Measurements from ENCODE around the gene PADI4.

Gene PADI4

DNA sequence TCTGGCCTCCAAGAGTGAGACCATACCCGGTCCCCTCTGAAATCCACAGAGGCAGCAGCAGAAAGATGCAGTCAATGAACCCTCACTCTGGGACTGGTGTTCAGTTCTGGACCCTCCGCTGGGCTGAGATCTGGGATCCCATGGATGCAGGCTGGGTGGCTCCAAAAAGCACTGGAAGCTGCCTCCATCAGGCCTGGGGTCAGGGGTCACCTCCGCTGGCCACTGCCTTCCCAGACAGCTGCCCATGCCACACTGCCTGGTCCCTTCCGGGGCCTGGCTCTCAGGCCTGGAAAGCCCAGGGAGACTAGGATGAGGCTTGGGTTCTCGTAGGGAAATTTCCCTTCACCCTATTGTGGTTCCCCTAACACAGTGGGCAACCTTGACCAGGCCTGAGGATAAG lies 21.4 kb upstream of the PADI4 start:
- no peak for DNase-seq (ENCODE audit: low spot score)

DNA sequence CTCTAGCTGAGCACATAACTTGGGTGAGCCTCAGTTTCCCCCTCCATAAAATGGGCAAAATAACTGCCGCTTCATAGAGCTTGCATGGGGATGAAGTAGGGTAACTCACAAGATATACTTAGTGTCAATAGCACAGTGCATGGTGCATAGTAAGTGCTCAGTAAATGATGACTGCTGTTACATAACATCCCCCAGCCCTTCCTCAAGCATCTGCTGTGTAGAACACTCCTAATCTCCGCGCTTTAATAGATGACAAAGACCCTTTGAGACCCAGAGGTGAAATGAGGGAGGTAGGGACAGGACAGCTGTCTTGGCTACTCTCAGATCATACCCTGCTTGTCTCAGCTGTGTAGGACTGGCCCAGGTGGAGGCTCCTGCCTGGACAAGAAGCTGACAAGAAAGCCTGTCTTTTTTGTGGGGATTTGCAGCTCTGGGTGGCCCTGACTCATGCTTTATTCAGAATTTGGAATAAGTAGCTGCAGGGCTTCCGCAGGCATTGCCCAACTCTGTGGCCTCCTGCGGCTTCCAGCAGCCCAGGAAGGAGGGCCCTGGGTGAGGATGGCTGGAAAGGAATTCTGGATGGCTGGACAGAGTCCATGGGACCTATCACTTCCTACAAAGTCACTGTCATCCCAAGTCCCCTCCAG lies 20.7 kb upstream of the PADI4 start:
- no peak for DNase-seq (ENCODE audit: low spot score)

- DNase-seq (ENCODE audit: low spot score): no peak
These were observed 18.3 kb upstream of the PADI4 start for GRCh38 chr1:17289721-17290120.

- no peak for DNase-seq (ENCODE audit: low spot score)
These were observed 17.4 kb upstream of the PADI4 start for GRCh38 chr1:17290553-17290952.

DNA sequence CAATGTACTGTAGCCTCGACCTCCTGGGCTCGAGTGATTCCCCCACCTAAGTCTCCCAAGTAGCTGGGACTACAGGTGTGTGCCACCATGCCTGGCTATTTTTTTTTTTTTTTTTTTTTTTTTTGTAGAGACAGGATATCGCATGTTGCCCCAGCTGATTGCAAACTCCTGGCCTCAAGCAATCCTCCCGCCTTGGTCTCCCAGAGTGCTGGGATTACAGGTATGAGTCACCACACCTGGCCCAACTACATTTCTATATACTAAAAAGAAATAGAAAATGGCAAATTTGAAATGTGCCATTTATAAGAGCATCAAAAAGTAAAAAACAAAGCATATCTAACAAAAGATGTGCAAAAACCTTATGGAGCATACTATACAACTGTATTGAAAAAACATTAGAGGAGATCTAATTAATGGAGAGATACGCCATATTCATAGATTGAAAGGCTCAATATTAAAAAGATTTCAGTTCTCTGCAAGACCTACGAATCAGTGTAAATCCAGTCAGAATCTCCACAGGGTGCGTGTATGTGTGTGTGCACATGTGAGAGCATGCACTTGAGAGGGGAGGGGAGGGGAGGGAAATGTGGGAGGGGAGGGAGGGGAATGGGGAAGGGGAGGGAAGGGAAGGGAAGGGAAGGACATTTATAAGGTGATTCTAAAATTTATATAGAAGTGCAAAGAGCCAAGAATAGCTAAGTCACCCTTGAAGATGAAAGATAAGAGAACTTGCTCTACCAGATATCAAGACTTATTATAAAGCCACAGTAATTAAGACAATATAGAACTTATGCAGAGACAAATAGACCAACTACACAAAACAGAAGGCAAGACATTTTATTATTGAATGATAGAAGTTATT lies 15.5 kb upstream of the PADI4 start:
- DNase-seq (ENCODE audit: low spot score): no peak

DNA sequence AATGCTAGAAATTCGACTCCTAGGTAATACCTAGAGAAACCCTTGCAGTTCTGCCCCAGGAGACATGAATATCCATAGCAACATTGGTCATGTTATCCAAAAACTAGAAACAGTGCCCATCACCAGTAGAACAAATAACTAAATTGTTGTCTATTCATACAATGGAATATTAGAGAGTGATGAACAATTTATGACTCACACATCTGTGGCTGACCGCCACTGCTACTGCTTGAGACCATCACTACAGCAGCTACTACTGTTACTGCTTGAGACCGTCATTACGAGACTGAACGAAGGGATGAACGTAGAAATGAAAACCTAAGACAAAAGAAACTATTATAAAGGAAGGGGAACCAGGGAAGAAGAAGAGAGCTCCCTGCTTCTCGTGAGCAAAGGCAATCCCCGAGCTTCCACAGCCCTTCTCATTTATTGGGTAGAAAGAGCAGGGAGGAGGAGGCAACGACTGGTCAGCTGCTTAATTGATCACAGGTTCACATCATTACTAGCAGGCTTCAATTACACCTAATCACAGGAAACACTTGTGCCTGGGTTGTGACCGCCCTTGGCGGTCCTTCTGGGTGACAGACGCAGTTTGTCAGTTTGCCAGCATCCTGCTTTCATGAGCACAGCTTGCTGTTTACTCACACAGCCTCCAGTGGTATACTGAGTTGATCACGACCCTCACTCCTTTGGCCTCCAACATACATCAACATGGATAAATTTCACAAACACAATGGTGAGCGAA lies 14.1 kb upstream of the PADI4 start:
- DNase-seq (ENCODE audit: low spot score): no peak

GRCh38 chr1:17295292-17295691 lies 12.7 kb upstream of the PADI4 start:
- DNase-seq (ENCODE audit: low spot score): no peak

- DNase-seq (ENCODE audit: low spot score): no peak
These were observed 11.9 kb upstream of the PADI4 start for GRCh38 chr1:17296086-17296485.

GRCh38 chr1:17297991-17298390 lies 10.0 kb upstream of the PADI4 start:
- DNase-seq (ENCODE audit: low spot score): no peak

GRCh38 chr1:17301767-17302166 lies 6.2 kb upstream of the PADI4 start:
- DNase-seq (ENCODE audit: low spot score): no peak

DNA sequence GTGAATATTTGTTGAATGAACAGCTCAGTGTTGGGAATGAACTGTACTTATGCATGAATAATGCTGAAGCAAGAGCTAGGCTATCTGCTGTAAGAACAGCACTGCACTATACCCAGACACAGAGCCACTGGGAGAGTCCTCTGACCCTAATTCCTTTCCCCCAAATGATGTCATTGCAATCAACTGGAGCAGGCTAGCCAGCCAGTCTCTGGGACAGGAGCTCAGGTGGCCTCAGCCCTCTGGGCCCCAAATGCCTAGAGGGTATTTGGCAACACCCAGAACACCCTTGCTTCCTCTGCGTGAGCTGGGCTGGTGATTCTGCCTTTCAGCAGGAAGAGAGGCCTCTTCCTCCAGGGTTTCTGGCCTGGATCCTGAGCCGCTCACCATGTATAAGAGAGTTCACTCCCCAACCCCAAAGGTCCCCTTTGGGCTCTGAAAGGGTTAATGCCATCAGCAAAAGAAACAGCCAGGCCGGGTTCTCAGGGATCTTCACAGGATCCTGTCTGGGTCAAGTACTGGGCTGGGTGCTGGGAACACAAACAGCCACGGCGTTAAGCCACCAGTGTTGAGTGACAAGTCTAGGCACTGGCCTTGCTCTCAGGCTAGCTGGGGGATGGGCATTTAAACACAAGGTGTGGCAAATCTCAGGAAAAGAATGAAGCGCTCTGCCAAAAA lies 3.7 kb upstream of the PADI4 start:
- DNase-seq (ENCODE audit: low spot score): no peak

- DNase-seq (ENCODE audit: low spot score): no peak
These were observed 3.2 kb upstream of the PADI4 start for GRCh38 chr1:17304826-17305175.

DNA sequence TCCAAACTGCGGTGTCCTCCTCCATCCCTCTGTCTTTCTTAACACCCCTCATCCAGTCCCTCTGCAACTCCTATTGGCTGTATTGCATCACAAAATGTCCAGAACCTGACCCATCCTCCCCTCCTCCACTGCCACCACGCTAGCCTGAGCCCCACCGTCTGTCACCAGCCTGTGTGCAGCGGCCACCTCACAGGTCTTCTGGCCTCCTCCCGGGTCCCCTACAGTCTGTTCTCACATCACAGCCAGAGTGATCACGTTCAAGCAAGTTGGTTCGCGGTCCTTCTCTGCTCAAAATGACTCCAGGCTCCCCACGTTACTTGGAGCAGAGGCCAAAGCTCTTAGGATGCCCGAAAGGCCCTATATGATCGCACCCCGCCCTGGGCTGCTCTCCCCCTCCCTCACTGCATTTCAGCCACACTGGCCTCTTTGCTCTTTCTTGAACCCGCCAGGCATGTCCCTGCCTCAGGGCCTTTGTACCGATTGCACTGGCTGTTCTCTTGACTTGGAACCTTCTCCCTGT lies 2.4 kb upstream of the PADI4 start:
- no peak for DNase-seq (ENCODE audit: low spot score)

- no peak for DNase-seq (ENCODE audit: low spot score)
These were observed 1.6 kb upstream of the PADI4 start for GRCh38 chr1:17306407-17306806.

DNA sequence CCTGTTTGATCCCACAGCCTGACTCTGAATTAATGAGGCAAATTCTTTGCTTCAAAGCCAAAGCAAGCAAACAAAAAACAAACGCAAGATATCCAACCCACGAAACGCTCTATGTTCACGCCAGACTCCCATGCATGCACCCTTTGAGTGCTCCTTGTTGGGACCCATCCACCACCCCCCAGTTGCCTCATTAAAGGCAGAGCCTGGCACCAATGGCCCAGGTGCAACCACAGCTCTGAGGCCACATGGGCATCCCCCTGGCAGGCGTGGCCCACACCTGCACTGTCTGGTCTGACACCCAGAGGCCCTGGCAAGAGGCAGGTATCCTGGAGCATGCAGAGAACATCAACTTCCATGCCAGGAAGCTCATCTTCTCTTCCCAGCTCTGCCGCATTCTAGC lies 1.1 kb upstream of the PADI4 start:
- DNase-seq (ENCODE audit: low spot score): no peak

DNA sequence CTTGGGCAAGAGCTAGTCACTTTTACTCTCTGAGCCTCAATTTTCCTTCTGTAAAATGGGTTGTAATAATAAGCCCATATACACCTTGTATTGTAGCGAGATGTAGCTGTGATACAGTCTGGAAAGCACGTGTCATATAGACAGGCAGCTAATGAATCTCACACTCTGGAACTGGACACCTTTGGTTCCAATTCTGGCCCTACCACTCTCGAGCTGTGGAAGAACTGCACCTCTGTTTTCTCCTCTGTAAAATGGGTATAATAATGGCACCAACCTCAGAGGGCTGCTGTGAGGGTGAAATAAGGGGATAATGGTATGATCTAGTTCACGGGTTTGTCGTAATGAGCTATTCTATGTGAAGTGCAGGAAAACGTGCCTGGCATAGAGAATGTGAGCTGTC lies 668 bp upstream of the PADI4 start:
- no peak for DNase-seq (ENCODE audit: low spot score)

DNA sequence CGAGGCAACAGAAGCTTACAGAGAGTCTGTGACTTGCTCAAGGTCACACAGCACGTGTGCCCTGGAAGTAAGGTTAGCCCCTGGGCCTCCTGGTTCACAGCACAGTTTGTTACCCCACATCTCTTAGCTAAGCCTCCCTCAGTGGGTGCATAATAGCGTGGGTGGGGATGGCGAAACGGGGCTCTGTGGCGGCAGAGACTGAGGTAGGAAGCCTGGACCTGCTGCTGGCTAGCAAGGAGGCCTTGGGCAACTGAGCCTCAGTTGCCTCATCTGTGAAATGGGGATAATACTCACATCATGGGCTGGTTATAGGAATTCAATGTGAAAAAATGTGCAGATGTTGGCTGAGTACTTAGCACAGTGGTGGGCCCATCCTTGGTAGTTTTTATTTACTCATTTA lies 596 bp downstream of the PADI4 start:
- DNase-seq (ENCODE audit: low spot score): no peak

- DNase-seq (ENCODE audit: low spot score): no peak
These were observed 1.6 kb downstream of the PADI4 start for GRCh38 chr1:17309426-17310067.

DNA sequence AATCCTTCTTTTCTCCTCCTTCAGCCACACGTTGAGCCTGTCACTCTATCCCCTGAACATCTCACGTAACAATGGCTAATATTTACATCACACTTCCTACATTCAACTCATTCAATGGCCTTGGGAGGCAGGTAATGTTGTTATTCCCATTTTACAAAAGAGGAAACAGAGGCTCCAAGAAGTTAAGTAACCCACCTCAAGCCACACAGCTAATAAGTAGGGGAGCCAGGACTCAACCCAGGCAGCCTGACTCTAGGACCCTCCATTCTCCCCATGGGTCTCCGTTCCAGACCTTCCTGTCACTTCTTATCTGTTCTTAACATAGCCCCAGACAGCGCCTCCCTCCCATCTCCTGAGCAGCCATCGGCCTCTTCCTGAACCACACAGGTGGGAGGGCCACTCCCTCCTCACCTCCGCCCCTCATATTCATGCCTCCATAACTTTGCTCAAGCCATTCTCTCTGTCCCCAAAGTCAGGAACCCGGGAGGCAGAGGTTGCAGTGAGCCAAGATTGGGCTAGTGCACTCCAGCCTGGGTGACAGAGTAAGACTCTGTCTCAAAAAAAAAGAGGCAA lies 2.2 kb downstream of the PADI4 start:
- DNase-seq (ENCODE audit: low spot score): no peak

- no peak for DNase-seq (ENCODE audit: low spot score)
These were observed 5.7 kb downstream of the PADI4 start for GRCh38 chr1:17313530-17314309.

All from germinal center (tissue), 1 donor.